Activated CD8-positive, alpha-beta memory T cell treated with anti-CD3 and anti-CD28 coated beads, Interleukin-2, amount 50 U/mL, for 48 hours (primary cell): ENCODE measurements around the gene SRGAP1.
"Not testable (repeated sequence)": the region's sequence is repeated elsewhere in the genome, so short reads cannot be mapped to it uniquely, and the experiment has no call there.

Experiments used
- DNase-seq: peaks from one replicate; pipeline ENCODE4 v3.0.0-alpha.2; 2020

SRGAP1 gene

GRCh38 chr12:64181430-64182291, 337.2 kb downstream of the SRGAP1 start:
- no peak for DNase-seq

- no peak for DNase-seq
Measured at GRCh38 chr12:64184216-64184615, 339.7 kb downstream of the SRGAP1 start.

- DNase-seq = no peak
Measured at GRCh38 chr12:64186789-64187188, 342.3 kb downstream of the SRGAP1 start.

- no peak for DNase-seq
Measured at GRCh38 chr12:64187370-64187769, 342.9 kb downstream of the SRGAP1 start.

- no peak for DNase-seq
Measured at GRCh38 chr12:64187794-64188193, 343.3 kb downstream of the SRGAP1 start.

- no peak for DNase-seq
Measured at GRCh38 chr12:64189530-64189929, 345.0 kb downstream of the SRGAP1 start.

- DNase-seq = no peak
Measured at GRCh38 chr12:64190140-64190539, 345.6 kb downstream of the SRGAP1 start.

GRCh38 chr12:64192644-64193444, 348.3 kb downstream of the SRGAP1 start:
- no peak for DNase-seq

- DNase-seq = no peak
Measured at GRCh38 chr12:64193931-64194330, 349.4 kb downstream of the SRGAP1 start.

- no peak for DNase-seq
Measured at GRCh38 chr12:64194333-64195149, 350.0 kb downstream of the SRGAP1 start.

GRCh38 chr12:64195841-64196240, 351.3 kb downstream of the SRGAP1 start:
- not testable (repeated sequence) for DNase-seq

GRCh38 chr12:64203036-64203435, 358.5 kb downstream of the SRGAP1 start:
- no peak for DNase-seq

- DNase-seq = no peak
Measured at GRCh38 chr12:64203775-64204174, 359.3 kb downstream of the SRGAP1 start.

- DNase-seq = no peak
Measured at GRCh38 chr12:64205542-64205941, 361.0 kb downstream of the SRGAP1 start.

- DNase-seq = no peak
Measured at GRCh38 chr12:64207453-64207852, 363.0 kb downstream of the SRGAP1 start.
